ENCODE results near the gene PPA2. TPM values are rescaled to one million over a fixed set of nuclear protein-coding genes. Genes with fewer than 3 reads are reported as not detected.

PPA2 gene
- total RNA-seq, 1 experiment from 2014 or later = 54.6 TPM

DNA sequence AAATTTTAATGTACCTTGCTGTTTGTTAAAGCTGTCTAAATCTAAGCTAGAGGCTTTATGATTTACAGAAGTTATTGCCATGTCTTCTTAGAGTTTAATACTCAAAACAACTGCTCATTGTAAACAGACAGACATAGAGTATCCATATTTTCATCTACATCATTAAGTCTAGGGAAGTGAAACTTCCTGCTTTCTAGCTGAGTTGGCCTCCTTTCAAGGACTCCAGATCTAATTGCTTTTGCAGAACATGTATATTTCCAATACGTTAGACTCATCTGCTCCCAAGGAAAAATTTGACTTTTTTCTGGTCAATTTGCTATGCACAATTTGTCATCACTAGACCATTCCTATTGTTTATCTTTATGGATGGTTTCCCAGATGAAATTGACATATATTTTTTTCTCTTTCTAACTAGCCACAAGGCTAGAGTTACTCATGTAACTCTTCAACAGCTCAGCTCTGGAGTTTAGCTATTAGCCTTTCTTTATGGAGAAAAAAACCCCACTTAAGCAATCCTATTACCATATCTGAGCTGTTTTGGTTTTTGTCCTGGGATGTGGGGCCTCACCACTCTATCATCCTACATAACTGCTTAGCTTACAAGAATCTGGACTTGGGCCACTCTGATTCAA lies 122.9 kb downstream of the PPA2 start:
- ChIA-PET CTCF (no interaction called here), POLR2A (no interaction called here)
- intact Hi-C loops (cut with micrococcal nuclease; ENCODE audit: unreplicated experiment) = no loop called here

DNA sequence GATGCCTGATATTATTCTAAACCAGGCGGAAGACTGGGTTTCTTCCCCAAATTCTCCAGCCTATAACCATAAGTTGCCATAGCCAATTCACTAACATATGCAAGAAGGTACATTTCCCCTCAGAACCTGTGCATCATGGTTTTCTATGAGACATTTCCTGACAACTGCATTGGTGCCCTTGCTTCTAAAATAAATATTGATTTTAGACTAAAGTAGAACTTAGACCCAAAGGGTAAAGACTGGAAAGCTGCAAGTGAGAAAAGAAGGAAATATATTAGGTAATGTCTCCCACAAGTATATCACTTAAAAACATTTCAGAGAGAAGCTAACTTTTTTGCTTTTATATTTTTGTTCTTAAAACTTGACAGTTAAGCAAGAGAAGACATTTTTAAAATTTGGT lies 125.1 kb downstream of the PPA2 start:
- ATAC-seq (no peak), DNase-seq (ENCODE audit: low read depth, low spot score) (no peak)
- CTCF ChIA-PET = no interaction called here

More for the DNA sequence above, 122.9 kb downstream of the PPA2 start:
- in situ Hi-C loops (cut with HindIII; ENCODE audit: low pct_unique_long_range_greater_than_20kb, low sequenced_read_pairs) = no loop called here
- H3K4me1 ChIP-seq (ENCODE audit: control insufficient read depth, insufficient read depth, low read length) = no peaks in the 10 kb centered on the region
- H3K27ac ChIP-seq (ENCODE audit: low read length) = no peak overlapping the region
- H3K4me3 ChIP-seq (ENCODE audit: low read depth in 2 of 2, low read length in 2 of 2) = no peak overlapping the region
- DNase-seq (ENCODE audit: low read depth, low spot score) = no peak
- no peak for ATAC-seq
- TF ChIP-seq, protein P1, sequence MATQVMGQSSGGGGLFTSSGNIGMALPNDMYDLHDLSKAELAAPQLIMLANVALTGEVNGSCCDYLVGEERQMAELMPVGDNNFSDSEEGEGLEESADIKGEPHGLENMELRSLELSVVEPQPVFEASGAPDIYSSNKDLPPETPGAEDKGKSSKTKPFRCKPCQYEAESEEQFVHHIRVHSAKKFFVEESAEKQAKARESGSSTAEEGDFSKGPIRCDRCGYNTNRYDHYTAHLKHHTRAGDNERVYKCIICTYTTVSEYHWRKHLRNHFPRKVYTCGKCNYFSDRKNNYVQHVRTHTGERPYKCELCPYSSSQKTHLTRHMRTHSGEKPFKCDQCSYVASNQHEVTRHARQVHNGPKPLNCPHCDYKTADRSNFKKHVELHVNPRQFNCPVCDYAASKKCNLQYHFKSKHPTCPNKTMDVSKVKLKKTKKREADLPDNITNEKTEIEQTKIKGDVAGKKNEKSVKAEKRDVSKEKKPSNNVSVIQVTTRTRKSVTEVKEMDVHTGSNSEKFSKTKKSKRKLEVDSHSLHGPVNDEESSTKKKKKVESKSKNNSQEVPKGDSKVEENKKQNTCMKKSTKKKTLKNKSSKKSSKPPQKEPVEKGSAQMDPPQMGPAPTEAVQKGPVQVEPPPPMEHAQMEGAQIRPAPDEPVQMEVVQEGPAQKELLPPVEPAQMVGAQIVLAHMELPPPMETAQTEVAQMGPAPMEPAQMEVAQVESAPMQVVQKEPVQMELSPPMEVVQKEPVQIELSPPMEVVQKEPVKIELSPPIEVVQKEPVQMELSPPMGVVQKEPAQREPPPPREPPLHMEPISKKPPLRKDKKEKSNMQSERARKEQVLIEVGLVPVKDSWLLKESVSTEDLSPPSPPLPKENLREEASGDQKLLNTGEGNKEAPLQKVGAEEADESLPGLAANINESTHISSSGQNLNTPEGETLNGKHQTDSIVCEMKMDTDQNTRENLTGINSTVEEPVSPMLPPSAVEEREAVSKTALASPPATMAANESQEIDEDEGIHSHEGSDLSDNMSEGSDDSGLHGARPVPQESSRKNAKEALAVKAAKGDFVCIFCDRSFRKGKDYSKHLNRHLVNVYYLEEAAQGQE (IDR thresholded peaks at IDR 0.05; ENCODE audit: insufficient read depth in 1 of 2, low read depth in 2 of 2, low read length in 1 of 2) = no peak
- TF ChIP-seq POLR2AphosphoS5 (IDR thresholded peaks at IDR 0.05; ENCODE audit: low read depth, low read length) = no peak
- no peak for TF ChIP-seq SIN3A (IDR thresholded peaks at IDR 0.05; ENCODE audit: borderline replicate concordance, insufficient read depth, low read depth, low read length)
- TF ChIP-seq TCF7L2 (IDR thresholded peaks at IDR 0.05; ENCODE audit: low read depth, low read length) = no peak
- TF ChIP-seq, protein P2, sequence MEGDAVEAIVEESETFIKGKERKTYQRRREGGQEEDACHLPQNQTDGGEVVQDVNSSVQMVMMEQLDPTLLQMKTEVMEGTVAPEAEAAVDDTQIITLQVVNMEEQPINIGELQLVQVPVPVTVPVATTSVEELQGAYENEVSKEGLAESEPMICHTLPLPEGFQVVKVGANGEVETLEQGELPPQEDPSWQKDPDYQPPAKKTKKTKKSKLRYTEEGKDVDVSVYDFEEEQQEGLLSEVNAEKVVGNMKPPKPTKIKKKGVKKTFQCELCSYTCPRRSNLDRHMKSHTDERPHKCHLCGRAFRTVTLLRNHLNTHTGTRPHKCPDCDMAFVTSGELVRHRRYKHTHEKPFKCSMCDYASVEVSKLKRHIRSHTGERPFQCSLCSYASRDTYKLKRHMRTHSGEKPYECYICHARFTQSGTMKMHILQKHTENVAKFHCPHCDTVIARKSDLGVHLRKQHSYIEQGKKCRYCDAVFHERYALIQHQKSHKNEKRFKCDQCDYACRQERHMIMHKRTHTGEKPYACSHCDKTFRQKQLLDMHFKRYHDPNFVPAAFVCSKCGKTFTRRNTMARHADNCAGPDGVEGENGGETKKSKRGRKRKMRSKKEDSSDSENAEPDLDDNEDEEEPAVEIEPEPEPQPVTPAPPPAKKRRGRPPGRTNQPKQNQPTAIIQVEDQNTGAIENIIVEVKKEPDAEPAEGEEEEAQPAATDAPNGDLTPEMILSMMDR (IDR thresholded peaks at IDR 0.05) = no peak
- no peaks in the 10 kb centered on the region for H3K36me3 ChIP-seq (ENCODE audit: control insufficient read depth, insufficient read depth, low read length)
- no peaks in the 10 kb centered on the region for H3K27me3 ChIP-seq (ENCODE audit: control insufficient read depth, insufficient read depth, low read length)
- no TSS peak for BruUV-seq (replicated peaks)
- H3K9me3 ChIP-seq (ENCODE audit: control insufficient read depth, insufficient read depth, low read depth, low read length) = no peaks in the 10 kb centered on the region

More for the DNA sequence above, 125.1 kb downstream of the PPA2 start:
- in situ Hi-C loops (cut with HindIII; ENCODE audit: low pct_unique_long_range_greater_than_20kb, low sequenced_read_pairs) (no loop called here), intact Hi-C loops (cut with micrococcal nuclease; ENCODE audit: unreplicated experiment) (no loop called here)
- no peak overlapping the region for H3K4me3 ChIP-seq (ENCODE audit: low read depth in 2 of 2, low read length in 2 of 2)
- H3K27me3 ChIP-seq (ENCODE audit: control insufficient read depth, insufficient read depth, low read length) = no peaks in the 10 kb centered on the region
- no peaks in the 10 kb centered on the region for H3K4me1 ChIP-seq (ENCODE audit: control insufficient read depth, insufficient read depth, low read length)
- BruUV-seq (replicated peaks) = no TSS peak
- H3K27ac ChIP-seq (ENCODE audit: low read length) = no peak overlapping the region
- TF ChIP-seq POLR2AphosphoS5 (IDR thresholded peaks at IDR 0.05; ENCODE audit: low read depth, low read length) (no peak), TCF7L2 (IDR thresholded peaks at IDR 0.05; ENCODE audit: low read depth, low read length) (no peak), SIN3A (IDR thresholded peaks at IDR 0.05; ENCODE audit: borderline replicate concordance, insufficient read depth, low read depth, low read length) (no peak)
- TF ChIP-seq, protein P1 (IDR thresholded peaks at IDR 0.05; ENCODE audit: insufficient read depth in 1 of 2, low read depth in 2 of 2, low read length in 1 of 2) = no peak
- TF ChIP-seq, protein P2 (IDR thresholded peaks at IDR 0.05) = no peak
- POLR2A ChIA-PET = no interaction called here
- H3K9me3 ChIP-seq (ENCODE audit: control insufficient read depth, insufficient read depth, low read depth, low read length) = no peaks in the 10 kb centered on the region
- no peaks in the 10 kb centered on the region for H3K36me3 ChIP-seq (ENCODE audit: control insufficient read depth, insufficient read depth, low read length)
